Stimulated activated CD4-positive, alpha-beta T cell treated with anti-CD3 and anti-CD28 coated beads, TNF-alpha, amount 100 ng/mL, for 4 hours (primary cell): Measurements from ENCODE around the gene CEP57L1.
"Not testable (repeated sequence)": the region's sequence is repeated elsewhere in the genome, so short reads cannot be mapped to it uniquely, and the experiment has no call there.

Source experiments
- DNase-seq, 3 experiments: peaks; one replicate each; pipeline ENCODE4 v3.0.0-alpha.2; 2020; ENCODE audit warnings: low read depth in 3 of 3

The CEP57L1 gene

GRCh38 chr6:109105681-109106080 is 10.4 kb downstream of the CEP57L1 start:
- no peak for DNase-seq

GRCh38 chr6:109109663-109110062 is 14.4 kb downstream of the CEP57L1 start:
- not testable (repeated sequence) for DNase-seq

- not testable (repeated sequence) for DNase-seq
Observed at GRCh38 chr6:109112663-109113062, 17.4 kb downstream of the CEP57L1 start.

- DNase-seq, result no peak
Observed at GRCh38 chr6:109117346-109118035, 22.2 kb downstream of the CEP57L1 start.

GRCh38 chr6:109118337-109118736 is 23.0 kb downstream of the CEP57L1 start:
- DNase-seq, result no peak

GRCh38 chr6:109118871-109119354 is 23.6 kb downstream of the CEP57L1 start:
- no peak for DNase-seq

GRCh38 chr6:109121411-109121810 is 26.1 kb downstream of the CEP57L1 start:
- DNase-seq, result no peak

- DNase-seq, result no peak
Observed at GRCh38 chr6:109124219-109124618, 28.9 kb downstream of the CEP57L1 start.

- no peak for DNase-seq
Observed at GRCh38 chr6:109125504-109125903, 30.2 kb downstream of the CEP57L1 start.

GRCh38 chr6:109130065-109130464 is 34.8 kb downstream of the CEP57L1 start:
- no peak for DNase-seq

GRCh38 chr6:109135600-109135999 is 40.3 kb downstream of the CEP57L1 start:
- not testable (repeated sequence) for DNase-seq

- DNase-seq, result not testable (repeated sequence)
Observed at GRCh38 chr6:109136039-109136438, 40.7 kb downstream of the CEP57L1 start.

GRCh38 chr6:109136530-109136929 is 41.2 kb downstream of the CEP57L1 start:
- DNase-seq, result not testable (repeated sequence)

GRCh38 chr6:109139109-109139508 is 43.8 kb downstream of the CEP57L1 start:
- DNase-seq, result no peak

- not testable (repeated sequence) for DNase-seq
Observed at GRCh38 chr6:109142067-109142466, 46.8 kb downstream of the CEP57L1 start.

GRCh38 chr6:109143191-109143590 is 47.9 kb downstream of the CEP57L1 start:
- DNase-seq, result no peak

- not testable (repeated sequence) for DNase-seq
Observed at GRCh38 chr6:109148251-109148650, 52.9 kb downstream of the CEP57L1 start.

- not testable (repeated sequence) for DNase-seq
Observed at GRCh38 chr6:109148716-109149115, 53.4 kb downstream of the CEP57L1 start.

- no peak for DNase-seq
Observed at GRCh38 chr6:109153752-109154151, 58.4 kb downstream of the CEP57L1 start.

GRCh38 chr6:109164331-109164730 is 69.0 kb downstream of the CEP57L1 start:
- DNase-seq, result no peak

- DNase-seq, result no peak
Observed at GRCh38 chr6:109165392-109165974, 70.2 kb downstream of the CEP57L1 start.

- DNase-seq, result no peak
Observed at GRCh38 chr6:109166673-109167072, 71.4 kb downstream of the CEP57L1 start.

- DNase-seq, result no peak
Observed at GRCh38 chr6:109167562-109167961, 72.3 kb downstream of the CEP57L1 start.
